NCI-H1694 (cell line): ENCODE data around the gene CACNA1A.
A peak's percentile ranks its signal among the peaks of the same experiment; 100 is the strongest.

ENCODE experiments used
- DNase-seq: peaks from one replicate; lab custom pipeline; 2025; lab: John Stamatoyannopoulos, UW

CACNA1A gene

DNA sequence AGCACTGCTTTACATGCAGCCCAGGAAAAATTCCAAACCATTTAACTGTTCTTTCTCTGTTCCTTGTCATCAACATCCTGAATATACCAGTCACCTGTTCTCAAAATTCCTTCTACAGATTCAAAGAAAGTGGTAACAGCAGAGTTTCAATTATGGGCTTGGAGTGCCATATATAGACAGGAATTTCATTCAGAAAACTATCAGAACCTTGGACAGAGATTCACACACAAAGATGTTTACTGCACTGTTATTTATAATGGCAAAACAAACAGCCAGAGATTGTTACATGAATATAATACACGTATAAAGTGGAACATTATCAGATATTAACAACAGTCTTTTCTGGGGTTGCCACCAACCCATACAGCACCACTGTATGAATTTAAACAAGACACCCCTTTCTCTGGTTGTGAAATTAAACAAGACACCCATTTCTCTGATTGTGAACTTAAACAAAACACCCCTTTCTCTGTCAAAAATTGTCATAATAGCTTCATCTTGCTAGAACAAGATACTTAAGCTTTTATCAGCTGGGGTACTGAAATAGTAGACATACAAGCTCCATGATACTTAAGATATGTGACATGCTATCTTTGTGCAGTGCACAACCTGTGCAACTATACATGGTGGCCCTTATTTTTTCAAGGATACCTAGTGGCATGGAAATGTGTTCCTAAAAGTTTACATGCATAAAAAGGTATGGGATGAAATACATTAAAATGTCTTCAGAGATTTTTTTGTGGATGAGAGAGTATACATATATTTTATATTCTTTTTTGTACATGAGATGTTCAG is 12.6 kb downstream of the CACNA1A start:
- DNase-seq: no peak

DNA sequence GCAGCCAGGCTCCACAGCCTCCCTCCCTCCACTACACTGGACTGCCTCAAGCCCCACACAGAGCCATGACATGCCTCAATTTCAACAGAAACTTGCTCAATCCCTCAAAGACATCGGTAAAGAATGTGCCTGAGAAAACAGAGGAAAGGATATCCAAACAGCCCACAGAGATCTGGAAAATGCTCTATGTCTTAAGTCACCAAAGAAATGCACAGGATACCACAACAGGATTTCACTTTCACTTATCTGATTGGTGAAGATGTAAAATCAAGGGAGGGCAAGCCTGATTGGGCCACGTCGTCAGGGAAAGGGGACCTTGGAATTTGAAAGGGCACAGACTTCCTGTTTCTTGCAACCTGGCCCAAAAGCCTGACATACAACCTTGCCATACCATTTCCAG is 14.2 kb downstream of the CACNA1A start:
- DNase-seq: no peak

DNA sequence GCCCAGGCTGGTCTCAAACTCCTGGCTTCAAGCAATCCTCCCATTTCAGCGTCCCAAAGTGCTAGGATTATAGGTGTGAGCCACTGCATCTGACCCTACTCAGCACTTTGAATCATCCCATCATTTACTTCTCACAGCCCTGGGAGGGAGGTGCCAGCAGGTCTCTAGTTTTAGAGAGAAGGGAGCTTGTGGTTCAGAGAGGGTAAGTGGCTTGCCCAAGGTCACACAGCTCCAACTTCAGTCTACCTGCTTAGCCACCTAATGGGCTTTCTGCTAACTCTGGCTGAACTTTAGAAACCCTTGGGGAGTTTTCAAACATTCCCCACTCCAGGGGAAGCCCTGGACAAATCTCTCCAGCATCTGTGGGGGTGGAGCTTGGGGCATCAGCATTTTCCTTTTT is 18.3 kb downstream of the CACNA1A start:
- DNase-seq: no peak

DNA sequence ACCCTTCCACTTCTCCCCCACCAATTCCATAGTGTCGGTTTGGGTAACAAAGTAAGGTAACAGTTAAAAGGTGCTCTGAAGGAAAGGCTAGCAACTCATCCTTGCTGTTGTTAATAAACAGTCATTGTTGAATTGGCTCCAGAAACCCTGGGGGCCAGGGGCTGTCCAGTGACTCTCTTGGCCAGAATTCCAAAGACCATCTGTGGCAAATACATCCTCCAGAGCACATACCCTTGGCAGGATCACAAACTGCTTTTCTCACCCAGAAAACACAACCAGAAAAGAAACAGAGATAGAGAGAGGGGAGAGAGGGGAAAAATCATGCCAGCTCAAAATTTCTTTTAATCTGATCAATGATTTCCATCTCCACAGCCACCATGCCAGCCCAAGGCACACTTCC is 22.1 kb downstream of the CACNA1A start:
- DNase-seq: no peak

DNA sequence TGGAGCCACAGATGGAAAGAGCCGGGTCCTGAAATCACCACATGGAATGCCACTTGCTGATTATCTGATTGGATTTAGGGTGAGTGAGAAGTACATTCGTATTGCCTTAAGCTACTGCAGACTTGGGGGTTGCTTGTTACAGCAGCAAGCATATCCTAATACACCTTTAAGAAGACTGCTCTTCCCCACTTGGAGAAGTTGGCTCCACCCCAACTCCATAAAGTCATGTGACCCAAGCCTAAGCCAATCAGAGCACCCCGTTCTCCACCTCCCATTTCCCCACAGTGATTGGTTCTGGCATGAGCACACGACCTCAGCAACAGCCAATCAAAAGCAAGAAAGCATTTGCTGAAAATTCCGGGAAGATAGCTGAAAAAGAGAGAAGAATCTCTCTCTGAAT is 23.1 kb downstream of the CACNA1A start:
- no peak for DNase-seq

DNA sequence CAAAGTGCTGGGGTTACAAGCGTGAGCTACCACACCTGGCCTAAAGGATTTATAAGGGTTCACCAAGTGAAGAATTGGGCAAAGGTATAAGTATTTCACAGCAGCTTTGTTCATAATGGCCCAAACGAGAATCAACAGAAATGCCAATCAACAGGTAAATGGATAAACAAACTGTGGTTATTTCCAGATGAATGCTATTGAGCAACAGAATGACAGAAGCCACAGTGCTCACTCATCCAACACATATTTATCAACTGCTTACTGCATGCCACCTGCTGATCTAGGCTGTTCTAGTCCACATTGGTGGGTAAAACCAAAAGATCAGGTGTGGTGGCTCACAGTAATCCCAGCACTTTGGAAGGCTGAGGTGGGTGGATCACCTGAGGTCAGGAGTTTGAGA is 27.7 kb downstream of the CACNA1A start:
- DNase-seq: no peak

DNA sequence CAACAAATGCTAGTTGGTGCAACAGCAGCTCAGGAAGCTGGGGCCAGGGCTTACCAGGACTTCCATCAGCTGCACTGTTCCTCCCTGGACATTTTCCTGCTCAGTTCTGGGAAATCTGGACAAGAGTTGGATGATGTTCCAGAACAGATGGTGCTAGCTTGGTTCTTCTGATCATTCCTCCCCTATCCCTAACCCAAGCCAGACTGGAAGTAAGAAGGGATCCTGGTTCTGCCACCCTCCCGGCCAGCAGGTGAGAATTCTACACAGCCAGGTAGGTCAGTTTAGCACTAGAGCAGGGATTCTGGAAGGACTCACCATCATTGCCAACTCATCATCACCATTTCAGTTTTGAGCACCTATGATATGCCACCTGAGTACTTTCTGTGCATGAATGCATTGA is 30.2 kb downstream of the CACNA1A start:
- DNase-seq: no peak

DNA sequence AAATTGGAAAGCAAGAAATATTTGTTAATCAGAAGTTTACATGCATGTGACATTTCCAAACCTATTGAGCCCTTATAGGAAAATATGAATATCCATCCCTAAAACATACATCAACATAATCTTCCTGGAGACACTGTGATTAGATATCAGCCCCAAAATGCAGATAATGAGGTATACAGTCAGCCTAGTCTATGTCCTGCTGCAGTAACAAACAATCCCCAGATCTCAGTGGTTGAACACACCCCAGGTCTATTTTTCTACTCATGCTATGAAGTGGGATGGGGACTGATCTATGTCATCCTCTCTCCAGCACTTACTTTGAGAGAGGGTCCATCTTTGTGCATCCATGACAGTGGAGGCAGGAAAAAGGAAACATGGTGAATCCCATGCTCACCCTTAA is 31.2 kb downstream of the CACNA1A start:
- no peak for DNase-seq

DNA sequence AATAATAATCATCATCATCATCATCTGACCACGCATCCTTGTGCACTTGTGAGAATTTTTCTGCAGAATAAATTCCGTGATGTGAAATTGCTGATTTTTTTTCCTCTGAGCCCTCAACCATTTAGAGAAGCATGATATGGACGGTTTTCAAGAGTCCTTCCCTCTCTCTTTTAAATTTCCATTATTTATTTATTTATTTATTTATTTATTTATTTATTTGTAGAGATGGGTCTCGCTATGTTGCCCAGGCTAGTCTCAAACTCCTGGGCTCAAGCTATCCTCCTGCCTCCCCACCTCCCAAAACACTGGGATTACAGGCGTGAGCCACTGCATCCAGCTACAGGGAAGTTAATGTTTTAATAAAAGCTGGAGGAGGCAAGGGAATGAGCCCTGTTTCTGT is 39.6 kb downstream of the CACNA1A start:
- DNase-seq: no peak

DNA sequence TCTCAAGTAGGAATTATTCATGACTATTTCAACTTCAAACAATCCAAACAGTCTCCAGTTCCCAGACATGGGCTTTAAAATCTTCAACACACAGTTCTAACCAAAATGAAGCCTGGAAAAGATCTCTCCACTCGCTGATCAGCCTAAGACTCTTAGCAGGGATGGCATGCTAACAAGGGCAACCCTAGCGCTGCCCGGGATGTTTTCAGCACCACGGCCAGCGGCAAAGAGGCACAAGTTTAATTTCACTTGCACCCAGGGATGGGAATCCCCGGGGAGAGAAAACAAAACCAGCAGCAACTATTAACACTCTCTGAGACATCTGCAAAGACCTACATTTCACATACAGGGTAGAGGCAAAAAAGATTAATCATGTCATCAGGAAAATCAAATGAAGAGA is 43.0 kb downstream of the CACNA1A start:
- no peak for DNase-seq

DNA sequence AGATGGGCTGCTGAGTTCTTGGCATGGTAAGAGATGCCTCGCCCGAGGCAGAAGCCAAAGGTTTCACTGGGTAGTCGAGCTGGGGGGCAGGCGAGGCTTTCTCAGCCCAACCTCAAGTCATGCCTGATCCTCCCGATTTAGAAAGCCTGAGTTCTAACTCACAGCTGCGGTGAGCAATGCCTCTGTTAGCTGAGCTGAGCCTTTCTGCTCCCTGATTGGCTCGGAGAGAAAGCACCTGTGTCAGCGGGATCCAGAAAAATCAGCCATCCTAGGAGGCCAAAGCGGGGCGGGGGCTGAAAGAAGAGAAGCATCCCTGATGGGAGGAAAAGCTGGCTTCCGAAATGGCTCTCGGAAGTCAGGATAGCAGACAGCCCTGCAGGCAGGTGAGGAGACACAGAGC is 44.7 kb downstream of the CACNA1A start:
- DNase-seq: no peak

DNA sequence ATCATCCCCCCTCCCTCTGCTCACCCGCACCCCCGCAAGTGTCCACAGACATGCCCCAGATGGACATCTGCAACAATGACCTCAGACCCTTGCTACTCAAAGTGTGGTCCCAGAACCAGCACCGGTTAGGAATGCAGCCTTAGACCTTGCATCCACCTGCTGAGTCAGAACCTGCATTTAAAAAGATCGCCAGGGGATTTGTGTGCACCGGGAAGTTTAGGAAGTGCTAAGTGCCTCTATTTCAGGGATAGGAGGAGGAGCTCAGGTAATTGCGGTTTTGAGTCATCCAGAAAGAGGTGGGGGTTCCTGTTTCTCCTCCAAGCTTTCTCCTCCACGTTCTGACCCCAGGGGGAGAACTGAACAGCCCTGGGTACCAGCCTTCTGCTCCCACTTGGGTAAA is 46.2 kb downstream of the CACNA1A start:
- DNase-seq: no peak

DNA sequence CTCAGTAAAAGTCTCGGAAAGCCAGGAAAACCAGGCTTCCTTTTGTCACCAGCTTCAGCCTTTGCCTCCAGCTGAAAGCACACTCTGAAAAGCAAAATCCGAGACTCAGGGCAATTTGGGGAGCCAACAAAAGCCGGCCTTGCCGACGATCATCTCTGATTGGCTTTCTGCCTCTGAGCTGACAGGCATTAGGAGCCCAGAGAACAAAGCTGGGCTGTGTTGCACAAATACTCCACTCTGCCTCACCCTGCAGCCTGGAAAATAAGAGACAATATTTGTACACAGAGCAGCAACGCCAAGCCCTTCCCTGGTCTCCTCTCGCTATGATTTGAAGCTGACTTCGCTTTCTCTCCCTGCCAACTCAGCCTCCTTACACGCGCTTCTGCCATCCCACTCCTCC is 46.9 kb downstream of the CACNA1A start:
- no peak for DNase-seq

DNA sequence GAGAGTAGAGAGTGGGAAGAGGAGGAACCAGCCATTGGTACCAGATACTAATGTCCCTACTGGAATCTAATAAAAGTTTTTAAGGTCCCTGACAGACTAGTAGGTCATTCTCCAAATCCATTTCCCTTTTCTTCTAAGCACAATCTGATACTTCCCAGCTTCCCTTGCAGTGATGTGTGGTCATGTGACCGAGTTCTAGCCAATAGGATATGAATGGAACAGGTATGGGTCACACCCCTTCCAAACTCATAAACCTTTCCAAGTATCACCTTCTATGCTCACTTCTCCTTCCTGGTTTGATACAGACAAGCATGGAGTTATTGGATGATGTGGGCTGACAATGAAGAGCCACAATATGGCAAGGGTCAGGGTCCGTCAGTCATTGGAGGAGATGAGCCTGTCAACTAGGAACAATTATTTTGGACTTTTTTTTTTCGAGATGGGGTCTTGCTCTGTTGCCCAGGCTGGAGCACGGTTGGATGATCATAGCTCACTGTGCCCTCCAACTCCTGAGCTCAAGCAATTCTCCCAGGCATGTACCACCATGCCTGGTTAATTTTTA is 54.8 kb downstream of the CACNA1A start:
- no peak for DNase-seq

DNA sequence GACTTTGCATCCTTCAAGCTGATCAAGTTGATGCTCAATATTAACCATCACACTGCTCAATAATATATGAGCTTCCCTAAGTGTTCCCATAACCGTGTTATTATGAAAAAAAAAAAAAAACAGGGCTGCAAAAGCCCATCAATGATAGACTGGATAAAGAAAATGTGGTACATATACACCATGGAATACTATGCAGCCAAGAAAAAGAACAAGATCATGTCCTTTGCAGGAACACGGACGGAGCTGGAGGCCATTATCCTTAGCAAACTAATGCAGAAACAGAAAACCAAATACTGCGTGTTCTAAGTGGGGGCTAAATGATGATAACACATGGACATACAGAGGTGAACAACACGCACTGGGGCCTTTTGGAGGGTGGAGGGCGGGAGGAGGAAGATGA is 58.3 kb downstream of the CACNA1A start:
- no peak for DNase-seq

DNA sequence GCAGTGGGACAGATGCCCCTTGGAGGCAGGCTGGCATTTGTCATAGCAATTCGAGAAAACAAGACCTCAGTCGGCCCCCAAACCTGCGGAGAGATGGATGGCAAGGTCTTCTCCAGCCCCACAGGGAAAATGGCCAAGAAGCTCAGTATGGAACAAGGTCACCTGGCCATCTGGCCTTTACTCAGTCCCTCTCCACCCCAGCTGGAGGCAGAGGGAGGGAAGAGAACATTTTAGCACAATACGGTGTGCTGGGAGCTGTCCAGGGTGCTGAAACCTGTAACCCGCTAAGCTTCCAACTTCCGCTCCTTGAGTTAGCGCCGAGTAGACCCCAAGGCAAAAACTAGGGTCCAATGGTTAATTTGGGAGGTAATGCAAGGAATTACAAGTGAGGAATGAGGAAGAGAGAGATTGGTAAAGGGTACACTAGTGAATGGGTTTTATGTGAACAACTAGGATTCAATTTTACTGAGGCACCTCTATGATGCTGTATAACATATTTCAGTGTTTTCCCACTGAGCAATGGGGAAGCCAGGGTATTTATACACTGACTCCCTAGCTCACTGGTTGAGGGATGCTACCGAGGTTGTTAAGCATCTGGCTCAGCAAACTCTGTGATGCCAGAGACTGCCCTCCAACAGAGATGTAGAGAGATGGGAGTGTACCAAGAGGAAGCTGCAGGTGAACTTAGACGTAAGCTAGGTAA is 64.3 kb downstream of the CACNA1A start:
- DNase-seq: no peak

DNA sequence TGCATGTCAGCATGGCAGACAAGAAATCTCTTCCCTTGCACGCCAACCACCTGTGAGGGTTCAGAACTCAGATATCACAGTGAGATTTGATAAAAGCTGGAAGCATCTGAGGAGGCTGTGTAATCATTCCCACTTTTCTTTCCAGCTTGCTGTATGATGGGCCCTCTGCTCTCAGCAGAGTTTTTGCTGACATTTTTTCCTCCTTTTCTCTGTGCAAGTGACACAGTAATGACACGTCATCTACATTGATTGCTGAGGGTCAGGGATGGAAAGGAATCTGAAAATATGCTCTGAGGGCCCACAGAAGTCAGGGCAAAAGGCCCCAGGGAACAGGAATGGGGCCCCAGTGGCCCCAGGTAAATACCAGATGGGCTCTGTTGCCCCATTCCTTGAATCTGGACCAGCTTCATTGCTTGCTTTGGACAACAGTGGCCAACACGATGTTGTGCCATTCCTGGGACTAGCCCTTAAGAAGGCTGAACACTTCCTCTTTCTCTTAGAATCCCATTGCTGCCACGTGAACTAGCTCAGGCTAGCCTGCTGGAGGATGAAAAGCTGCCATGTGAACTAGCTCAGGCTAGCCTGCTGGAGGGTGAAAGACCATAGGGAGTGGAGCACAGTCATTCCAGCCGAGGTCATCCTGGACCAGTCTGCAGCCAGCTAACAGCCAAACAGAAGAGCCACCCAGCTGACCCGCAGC is 68.2 kb downstream of the CACNA1A start:
- no peak for DNase-seq

DNA sequence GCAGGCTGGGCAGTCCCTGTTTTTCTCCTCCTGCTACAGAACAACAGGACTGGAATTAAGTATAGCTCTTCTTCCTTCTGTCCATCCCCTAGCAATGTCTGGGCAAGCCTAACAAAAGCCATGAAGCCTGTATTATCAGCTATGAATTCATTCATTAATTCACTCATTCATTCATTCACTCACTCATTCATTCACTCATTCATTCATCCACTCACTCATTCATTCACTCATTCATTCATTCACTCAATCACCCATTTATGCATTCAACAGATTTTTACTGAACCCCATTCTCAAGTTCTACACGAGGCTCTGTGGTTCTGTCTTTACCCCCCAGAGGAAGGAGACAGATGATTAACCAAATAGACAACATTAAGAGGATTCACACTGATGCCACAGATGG is 69.9 kb downstream of the CACNA1A start:
- no peak for DNase-seq

DNA sequence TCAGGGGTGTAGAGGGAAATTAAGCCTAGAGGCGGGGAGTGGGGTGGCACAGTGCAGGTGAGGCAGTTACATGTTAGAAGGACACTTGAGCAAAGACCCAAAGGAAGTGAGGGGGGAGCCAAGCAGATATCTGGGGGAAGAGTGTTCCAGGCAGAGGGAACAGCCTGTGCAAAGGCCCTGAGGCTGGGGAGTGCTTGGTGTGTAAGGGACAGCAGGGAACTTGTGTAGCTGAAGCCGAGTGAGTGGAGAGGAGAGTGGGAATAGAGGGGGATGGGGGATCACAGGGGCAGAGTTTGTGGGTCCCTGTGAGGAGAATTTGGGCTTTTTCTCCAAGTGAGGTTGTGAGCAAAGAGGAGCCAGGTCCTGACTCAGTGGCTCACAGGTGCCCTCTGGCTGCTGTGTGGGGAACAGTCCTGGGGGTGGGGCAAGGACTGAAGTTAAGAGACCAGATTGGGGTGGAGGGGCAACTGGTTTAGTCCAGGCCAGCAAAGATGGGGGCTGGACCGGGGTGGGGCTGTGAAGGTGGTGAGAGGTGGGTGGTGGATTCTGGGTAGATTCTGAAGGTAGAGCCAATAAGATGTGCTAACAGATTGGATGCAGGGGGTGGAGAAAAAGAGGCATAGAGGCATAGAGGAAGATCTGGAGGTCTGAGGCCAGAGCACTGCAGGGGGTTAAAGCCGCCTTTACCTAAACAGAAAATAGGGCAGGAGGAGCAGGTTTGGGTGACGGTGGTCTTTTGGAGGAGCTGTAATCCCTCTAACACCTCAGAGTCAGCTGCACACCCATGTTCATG is 75.3 kb downstream of the CACNA1A start:
- peak; percentile 27 for DNase-seq

DNA sequence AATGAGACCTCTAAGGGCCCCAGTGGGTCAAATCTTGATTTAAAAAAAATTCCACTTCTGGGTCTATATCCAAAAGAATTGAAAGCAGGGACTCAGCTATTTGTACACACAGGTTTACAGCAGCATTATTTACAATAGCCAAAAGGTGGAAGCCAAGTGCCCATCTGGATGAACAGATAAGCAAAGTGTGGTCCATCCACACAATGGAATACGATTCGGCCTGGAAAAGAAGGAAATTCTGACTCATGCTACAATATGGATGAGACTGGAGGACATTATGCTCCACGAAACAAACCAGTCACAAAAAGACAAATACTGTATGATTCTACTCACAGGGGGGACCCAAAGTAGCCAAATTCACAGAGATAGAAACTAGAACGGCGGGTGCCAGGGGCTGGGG is 76.7 kb downstream of the CACNA1A start:
- no peak for DNase-seq

DNA sequence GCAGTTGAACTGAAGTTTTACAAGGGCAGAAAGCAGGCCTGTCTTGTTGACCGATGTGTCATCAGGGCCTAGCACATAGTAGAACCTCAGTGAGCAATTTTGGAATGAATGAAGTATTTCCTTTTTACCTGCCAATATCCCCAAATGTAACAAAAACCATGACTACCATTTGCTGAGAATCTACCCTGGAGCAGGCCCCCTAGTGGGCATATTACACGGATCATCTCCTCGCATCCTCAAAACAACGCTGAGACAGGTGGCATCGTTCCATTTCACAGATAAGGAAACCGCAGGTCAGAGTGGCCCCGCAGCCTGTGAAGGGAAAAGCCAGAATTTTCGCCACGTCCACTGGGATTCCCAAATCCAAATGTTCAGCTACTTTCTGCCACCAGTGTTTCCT is 77.9 kb downstream of the CACNA1A start:
- peak; percentile 22 for DNase-seq
